GM13976 (cell line): Measurements from ENCODE around the gene SHC3.

Source experiments
- DNase-seq: peaks from one replicate; pipeline ENCODE4 v3.0.0; 2012; ENCODE audit warnings: low spot score
- CTCF ChIP-seq: IDR thresholded peaks from 2 replicates; pipeline ENCODE4 v1.5.1; 2012; ENCODE audit warnings: borderline replicate concordance, mild to moderate bottlenecking; ENCODE audit not compliant: insufficient read depth; ENCODE audit errors: extremely low read depth, missing control alignments, control extremely low read depth
- in situ Hi-C: fragments of 300-500 bp; cut with MboI; formaldehyde crosslinking; loops from one replicate; pipeline ENCODE4 v1.12.0; 2022; ENCODE audit warnings: low sequenced_read_pairs, mixed read lengths, inconsistent platforms; ENCODE audit not compliant: unreplicated experiment

SHC3 gene

GRCh38 chr9:89038382-89039103, 140.1 kb downstream of the SHC3 start:
- TF ChIP-seq CTCF = no peak
- DNase-seq = no peak

GRCh38 chr9:89037891-89038290, 140.7 kb downstream of the SHC3 start:
- TF ChIP-seq CTCF = no peak
- DNase-seq = no peak
- in situ Hi-C loops = no loop called here

More at GRCh38 chr9:89038382-89039103, 140.1 kb downstream of the SHC3 start:
- in situ Hi-C loops = no loop called here

- in situ Hi-C loops = no loop called here
- TF ChIP-seq CTCF = no peak
- no peak for DNase-seq
These were observed 141.3 kb downstream of the SHC3 start for GRCh38 chr9:89037346-89037745.

- in situ Hi-C loops = no loop called here
- no peak for DNase-seq
- no peak for TF ChIP-seq CTCF
These were observed 141.7 kb downstream of the SHC3 start for GRCh38 chr9:89036891-89037290.

GRCh38 chr9:89036383-89036782, 142.2 kb downstream of the SHC3 start:
- TF ChIP-seq CTCF = no peak
- in situ Hi-C loops = no loop called here
- DNase-seq = no peak

GRCh38 chr9:89032661-89033060, 146.0 kb downstream of the SHC3 start:
- TF ChIP-seq CTCF = no peak
- no peak for DNase-seq
- in situ Hi-C loops = no loop called here
